Suppressor macrophage (primary cell): Measurements from ENCODE around the gene PLCB1.
A peak's percentile ranks its signal among the peaks of the same experiment; 100 is the strongest.

ENCODE experiments used
- DNase-seq, 4 experiments: peaks; one replicate each; pipeline ENCODE4 v3.0.0-alpha.2; 2020 to 2022

Gene PLCB1

DNA sequence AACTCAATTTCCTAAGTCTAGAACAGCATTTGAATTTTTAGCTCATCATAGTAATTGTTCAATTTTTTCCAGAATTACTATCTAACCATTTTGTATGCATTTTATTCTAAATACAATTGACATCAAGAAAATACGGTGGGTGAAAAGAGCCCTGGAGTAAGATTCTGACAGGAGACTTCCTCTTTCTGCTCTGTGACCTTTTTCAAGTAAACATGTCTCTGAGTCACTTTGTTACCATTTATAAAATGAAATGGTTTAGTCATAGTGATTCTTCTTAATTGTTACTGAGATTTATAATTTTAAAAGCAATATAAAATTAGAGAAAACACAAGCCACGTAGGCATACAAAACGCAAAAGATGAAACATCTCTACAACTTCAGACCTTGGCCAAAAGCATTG is 80.2 kb downstream of the PLCB1 start:
- peak; percentile 39 to 80 (median 60) for DNase-seq

DNA sequence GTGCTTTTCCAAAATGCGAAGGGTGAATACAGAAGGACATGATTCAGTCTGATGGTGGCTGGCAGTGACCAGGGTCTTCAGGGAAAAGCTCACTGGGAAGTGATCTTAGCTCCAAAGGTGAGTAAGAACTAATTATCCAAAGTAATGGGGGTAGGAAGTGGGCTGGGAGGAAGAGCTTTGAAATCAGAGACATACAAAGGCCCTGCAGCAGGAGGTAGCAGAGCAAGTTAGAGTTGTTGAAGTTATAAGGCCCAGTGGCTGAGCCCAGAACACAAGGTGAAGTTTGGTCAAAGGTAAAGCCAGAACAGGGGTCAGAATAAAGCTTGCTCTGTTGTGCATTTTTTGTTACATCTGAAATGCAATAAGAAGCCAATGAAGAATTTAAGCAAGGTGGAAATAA is 81.2 kb downstream of the PLCB1 start:
- DNase-seq, result peak in 1 of 4 experiments; percentile 3

GRCh38 chr20:8213831-8214587 is 81.9 kb downstream of the PLCB1 start:
- DNase-seq, result peak; percentile 47 to 83 (median 66)

- DNase-seq, result no peak
These were observed 83.3 kb downstream of the PLCB1 start for GRCh38 chr20:8215361-8215781.

GRCh38 chr20:8216375-8217200 is 84.5 kb downstream of the PLCB1 start:
- no peak for DNase-seq

DNA sequence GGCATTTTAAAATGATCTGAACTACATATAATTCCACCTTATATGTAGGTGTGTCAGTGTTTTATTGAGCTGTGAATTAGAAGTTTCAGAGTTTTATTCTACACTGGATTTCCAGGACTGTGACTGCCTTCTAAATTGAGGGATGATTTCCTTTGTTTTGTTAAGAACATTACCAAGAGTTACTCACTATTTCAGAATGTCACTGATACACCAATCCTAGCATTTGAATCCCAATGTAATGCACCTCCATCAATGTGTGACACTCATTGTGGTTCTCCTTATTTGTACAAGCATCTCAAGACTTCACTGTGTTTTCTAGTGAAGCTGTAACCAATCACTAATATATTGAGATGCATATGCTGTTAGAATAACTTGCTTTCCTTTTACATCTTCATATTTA is 86.8 kb downstream of the PLCB1 start:
- DNase-seq, result no peak

DNA sequence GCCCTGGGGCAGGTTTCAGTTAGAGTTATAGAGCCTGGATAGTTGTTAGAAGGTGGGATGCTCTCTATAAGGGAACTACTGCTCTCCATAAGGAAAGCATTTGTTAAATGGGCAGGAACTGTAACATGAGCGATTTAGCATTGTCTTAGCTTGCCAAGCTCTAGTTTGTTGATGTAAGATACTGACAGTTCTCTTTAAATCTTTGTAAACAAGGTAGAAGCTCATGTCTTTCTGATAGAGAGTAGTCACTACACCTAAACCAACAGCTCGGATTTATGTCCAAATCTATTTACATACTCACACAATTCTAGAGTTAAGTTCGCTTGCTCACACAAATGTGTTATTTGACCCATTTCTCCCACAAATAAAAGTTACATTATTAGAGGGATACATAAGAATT is 87.3 kb downstream of the PLCB1 start:
- no peak for DNase-seq

GRCh38 chr20:8220716-8221115 is 88.7 kb downstream of the PLCB1 start:
- no peak for DNase-seq

- peak in 1 of 4 experiments; percentile 22 for DNase-seq
These were observed 89.9 kb downstream of the PLCB1 start for GRCh38 chr20:8221887-8222419.

GRCh38 chr20:8223091-8223870 is 91.2 kb downstream of the PLCB1 start:
- no peak for DNase-seq

DNA sequence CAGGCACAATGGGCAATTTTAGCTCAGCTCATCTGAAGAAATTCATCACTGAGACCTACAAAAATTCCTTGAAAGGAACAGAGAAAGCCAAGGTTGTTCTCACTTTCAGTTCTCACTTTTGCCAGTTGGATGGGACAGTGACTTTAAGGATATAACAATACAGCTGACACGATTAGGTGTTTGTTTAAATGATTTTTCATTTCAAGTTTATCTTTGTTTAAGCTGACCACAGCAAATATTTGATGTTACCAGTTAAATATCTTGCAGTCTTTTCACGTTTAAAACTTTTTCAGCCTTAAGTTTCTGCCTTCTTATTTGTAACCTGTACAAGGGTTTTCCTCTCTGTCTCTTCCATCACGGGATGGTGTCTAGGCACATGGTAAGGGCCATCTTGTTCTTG is 93.6 kb downstream of the PLCB1 start:
- DNase-seq, result no peak

GRCh38 chr20:8226106-8226505 is 94.0 kb downstream of the PLCB1 start:
- no peak for DNase-seq

DNA sequence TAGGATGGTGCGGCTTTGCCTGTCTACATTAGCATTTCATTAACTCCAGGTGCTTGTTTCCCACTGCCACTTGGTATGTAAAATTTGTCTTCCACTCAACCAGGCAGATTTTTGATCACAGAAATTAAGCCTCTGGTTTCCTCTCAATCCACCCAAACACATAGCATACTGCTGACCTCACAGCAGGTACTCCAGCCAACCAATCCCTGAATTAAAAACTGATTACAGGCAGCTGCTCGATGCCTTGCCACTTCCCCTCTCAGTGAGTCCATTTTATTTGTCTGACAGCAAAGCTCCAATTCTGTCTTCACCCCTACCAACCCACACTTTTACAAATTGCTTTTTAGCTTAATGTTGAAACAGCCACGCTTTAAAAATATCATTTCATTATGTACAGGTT is 95.2 kb downstream of the PLCB1 start:
- DNase-seq, result no peak

DNA sequence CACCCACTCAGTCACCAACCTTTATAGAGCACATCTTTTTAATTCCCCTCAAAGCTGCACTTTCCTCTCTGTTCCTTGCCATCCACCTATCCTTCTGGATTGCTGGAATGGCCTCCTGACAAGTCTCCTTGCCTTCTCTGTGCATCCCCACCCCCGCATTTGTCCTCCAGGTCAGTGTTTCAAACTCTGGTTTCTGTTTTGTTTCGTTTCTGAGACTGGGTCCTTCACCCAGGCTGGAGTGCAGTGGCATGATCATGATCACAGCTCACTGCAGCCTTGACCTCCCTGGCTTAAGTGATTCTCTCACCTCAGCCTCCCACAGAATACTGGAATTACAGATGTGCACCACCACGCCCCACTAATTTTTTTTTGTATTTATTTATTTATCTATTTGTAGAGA is 96.2 kb downstream of the PLCB1 start:
- DNase-seq, result no peak

DNA sequence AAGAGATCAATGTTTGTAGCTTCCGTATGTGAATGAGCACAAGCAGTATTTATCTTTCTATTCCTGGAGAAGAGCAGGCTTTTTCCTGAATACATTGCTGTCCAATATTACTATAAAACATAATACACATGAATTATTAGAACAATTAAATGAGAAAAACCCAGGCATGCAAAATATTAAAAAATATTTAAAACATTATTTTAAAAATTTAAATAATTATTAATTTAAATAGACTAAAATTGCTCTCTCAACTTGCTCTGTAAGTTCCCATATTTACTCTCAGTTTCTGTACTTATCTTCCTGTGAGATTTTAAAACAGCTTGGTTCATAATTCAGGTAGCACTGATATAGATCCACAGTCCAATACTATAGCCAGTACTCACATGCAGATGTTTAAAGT is 97.0 kb downstream of the PLCB1 start:
- no peak for DNase-seq

GRCh38 chr20:8231038-8231437 is 99.0 kb downstream of the PLCB1 start:
- no peak for DNase-seq

GRCh38 chr20:8232332-8232731 is 100.3 kb downstream of the PLCB1 start:
- DNase-seq, result no peak

- DNase-seq, result no peak
These were observed 102.5 kb downstream of the PLCB1 start for GRCh38 chr20:8234580-8234979.

DNA sequence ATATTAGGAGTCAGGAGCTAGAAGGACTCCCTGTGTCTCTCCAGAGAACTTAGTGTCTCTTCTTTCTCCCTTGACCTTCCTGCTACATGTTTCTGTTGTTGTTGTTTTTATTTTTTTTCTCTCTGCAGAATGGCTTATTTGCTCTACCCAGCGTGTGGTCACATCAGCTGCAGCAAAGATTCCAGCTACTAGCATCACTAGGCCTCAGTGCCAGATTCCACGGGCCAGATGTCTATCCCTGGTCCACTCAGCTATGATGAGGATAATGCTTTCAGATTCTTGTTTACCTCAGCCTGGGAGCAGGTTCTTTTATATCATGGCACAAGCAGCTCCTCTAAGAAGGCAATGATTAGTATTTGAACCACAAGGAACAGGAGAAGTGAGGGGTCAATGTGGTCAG is 110.0 kb downstream of the PLCB1 start:
- DNase-seq, result no peak

DNA sequence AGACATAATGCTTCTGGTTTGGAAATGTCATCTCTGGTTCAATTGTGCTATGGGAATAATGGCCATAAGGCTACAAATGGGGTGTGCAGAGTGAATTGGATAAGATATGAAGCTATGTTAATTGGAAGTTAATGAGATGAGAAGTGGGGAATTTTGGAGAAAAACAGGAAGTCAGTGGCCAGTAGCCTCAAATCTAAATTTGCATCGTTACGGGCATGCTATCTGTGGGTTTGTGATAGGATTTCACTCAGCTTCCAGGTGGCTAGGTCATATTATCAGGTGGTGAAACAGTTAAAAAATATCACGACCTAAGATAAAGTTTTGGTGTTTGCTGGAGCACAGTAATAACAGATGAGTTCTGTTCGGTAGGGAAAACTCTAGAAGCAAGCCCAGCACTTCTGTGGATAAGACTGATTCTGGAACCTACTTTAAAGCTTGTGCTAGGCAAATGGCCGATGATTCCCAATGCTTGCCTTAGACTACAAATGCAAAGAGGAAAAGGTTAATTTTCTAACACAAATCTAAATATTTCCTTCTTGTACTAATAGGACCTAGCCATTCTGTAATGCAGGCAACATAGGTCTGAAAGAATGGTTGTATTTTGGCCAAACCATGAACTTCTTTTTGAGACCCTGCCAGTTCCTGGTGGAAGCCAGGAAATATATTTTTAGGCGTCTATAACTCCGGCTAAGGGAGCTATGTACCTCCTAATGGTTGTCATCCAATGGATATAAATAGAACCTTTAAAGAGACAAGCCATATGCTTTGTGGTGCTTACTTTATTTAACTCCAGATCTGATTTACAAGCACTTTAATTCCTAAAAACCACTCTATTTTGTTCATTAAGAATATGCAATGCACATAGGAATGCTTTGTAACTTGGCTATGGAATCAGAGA is 111.0 kb downstream of the PLCB1 start:
- DNase-seq, result no peak

GRCh38 chr20:8244637-8245036 is 112.6 kb downstream of the PLCB1 start:
- DNase-seq, result no peak

GRCh38 chr20:8246153-8246552 is 114.1 kb downstream of the PLCB1 start:
- DNase-seq, result no peak
